HG03439 (cell line): ENCODE data around the gene PTMS.

Experiments used
- ATAC-seq: cut with Tn5 transposase; IDR thresholded peaks from one replicate; pipeline ENCODE4 v1.9.1; 2021; ENCODE audit warnings: mild to moderate bottlenecking, moderate library complexity; ENCODE audit not compliant: unreplicated experiment

Gene PTMS

GRCh38 chr12:6771509-6772330 lies 5.6 kb downstream of the PTMS start:
- no peak for ATAC-seq

GRCh38 chr12:6772331-6772695 lies 6.2 kb downstream of the PTMS start, which contains the start of gene LAG3:
LAG3 (plus strand) TSS chr12:6772520; CDS start chr12:6772853, 333 bp downstream.
- ATAC-seq = no peak

GRCh38 chr12:6772726-6773589 lies 6.8 kb downstream of the PTMS start:
- no peak for ATAC-seq

- ATAC-seq = no peak
Observed at GRCh38 chr12:6773590-6774351, 7.6 kb downstream of the PTMS start.

GRCh38 chr12:6774499-6775062 lies 8.4 kb downstream of the PTMS start:
- ATAC-seq = no peak

GRCh38 chr12:6775185-6776174 lies 9.3 kb downstream of the PTMS start:
- no peak for ATAC-seq

- ATAC-seq = no peak
Observed at GRCh38 chr12:6777386-6777785, 11.2 kb downstream of the PTMS start.

GRCh38 chr12:6778217-6778573 lies 12.0 kb downstream of the PTMS start:
- ATAC-seq = no peak

- peak; percentile 86 for ATAC-seq
Observed at GRCh38 chr12:6778574-6779550, 12.7 kb downstream of the PTMS start.

GRCh38 chr12:6779708-6780432 lies 13.7 kb downstream of the PTMS start:
- no peak for ATAC-seq

GRCh38 chr12:6780573-6780972 lies 14.4 kb downstream of the PTMS start:
- ATAC-seq = no peak

GRCh38 chr12:6782119-6782518 lies 16.0 kb downstream of the PTMS start:
- no peak for ATAC-seq

- no peak for ATAC-seq
Observed at GRCh38 chr12:6782850-6783566, 16.8 kb downstream of the PTMS start.

GRCh38 chr12:6783828-6784227 lies 17.7 kb downstream of the PTMS start:
- ATAC-seq = no peak

GRCh38 chr12:6784296-6784695 lies 18.1 kb downstream of the PTMS start:
- no peak for ATAC-seq

- no peak for ATAC-seq
Observed at GRCh38 chr12:6784761-6785160, 18.6 kb downstream of the PTMS start.

GRCh38 chr12:6786416-6787094 lies 20.4 kb downstream of the PTMS start:
- no peak for ATAC-seq
